GM19452 (cell line): Measurements from ENCODE around the gene ZNF516.
A peak's percentile ranks its signal among the peaks of the same experiment; 100 is the strongest.

Experiments used
- ATAC-seq: cut with Tn5 transposase; IDR thresholded peaks from one replicate; pipeline ENCODE4 v1.9.1; 2021; ENCODE audit not compliant: unreplicated experiment

The ZNF516 gene

DNA sequence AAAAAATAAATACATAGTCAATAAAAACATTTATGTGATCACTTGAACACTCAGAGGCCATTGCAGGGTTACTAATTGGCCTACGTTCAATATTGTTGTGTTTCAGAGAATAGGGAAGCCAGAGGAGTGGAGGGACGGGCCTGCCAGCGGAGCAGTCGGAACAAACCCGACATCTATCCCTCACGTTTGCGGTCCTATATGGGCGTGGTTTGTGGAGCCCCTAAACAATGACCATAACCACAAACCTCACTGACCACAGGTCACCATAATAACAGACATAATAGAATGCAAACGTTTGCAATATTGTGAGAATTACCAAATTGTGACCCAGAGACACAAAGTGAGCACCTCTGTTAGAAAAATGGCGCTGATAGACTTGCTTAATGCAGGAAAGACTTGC lies 19.5 kb upstream of the ZNF516 start:
- ATAC-seq = no peak

GRCh38 chr18:76507830-76508385 lies 12.9 kb upstream of the ZNF516 start:
- no peak for ATAC-seq

DNA sequence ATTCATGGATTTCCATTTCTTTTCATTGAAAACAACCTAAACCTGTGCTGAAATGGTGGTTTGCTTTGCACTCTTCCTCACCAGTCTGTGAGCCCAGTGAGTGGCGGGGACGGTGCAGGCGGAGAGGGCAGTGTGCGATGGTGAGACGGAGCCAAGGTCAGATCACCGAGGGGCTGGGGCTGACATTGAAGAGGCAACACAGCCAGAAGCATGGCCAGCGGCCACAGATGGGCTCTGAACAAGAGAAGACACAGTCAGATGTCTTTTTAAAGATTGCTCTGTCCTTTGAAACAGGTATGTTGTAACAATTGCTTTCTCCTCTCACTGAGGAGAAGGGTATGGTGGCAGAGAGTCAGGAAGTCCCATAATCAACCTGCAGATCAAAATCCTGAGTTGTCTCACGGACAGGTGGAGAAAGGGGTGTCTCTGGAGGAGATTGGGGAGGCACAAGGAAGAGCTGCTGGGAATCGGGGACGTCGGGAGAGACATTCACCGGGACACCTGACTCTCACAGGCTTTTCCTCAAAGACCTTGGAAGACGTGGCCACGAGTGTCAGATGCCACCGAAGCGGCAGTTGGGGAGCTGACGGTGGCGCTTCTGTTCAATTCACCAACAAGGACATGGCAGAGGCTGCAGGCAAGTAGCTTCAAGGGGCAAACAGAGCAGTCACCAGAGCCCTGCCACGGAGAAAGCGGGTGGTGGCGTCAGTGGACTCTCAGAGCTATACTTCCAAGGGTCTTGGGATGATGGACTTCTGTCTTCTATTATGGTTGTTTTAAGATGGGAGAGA lies 12.1 kb upstream of the ZNF516 start:
- no peak for ATAC-seq

DNA sequence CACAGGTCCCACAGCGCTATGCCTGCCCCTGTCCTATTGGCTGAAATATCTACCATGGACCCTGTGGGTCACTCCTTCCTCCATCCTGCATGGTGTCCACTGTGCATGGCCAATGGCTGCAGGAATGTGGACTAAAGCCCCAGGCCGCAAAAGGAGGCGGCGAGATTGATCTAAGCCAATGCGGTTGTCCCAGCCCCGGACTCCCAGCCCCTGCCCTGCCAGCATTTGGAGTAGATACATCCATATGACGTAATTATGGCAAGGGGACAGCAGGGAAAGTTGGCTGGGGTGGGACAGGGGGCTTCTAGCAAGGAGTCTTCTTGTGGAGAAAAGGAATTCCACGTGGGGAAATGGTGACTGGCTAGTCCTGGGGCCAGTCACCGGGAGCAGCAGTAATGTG lies 11.4 kb upstream of the ZNF516 start:
- no peak for ATAC-seq

DNA sequence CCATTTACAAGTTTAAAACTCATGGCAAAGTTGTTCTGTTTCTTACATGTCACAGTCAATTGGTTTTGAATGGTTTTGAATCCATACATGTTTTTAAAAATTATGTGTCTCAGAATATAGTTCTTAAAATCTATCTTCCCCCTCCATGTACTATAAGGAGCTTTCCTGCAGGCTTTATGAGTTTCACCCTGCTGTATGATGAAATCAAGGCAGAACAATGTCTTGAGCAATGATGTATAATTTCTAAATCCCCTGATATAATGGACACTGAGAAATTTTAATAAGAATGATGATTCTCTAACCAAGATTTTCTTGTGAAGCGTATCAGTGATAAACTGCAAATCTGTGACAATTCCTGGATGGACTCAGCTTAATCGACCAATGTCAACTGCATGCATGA lies 10.6 kb upstream of the ZNF516 start:
- no peak for ATAC-seq

DNA sequence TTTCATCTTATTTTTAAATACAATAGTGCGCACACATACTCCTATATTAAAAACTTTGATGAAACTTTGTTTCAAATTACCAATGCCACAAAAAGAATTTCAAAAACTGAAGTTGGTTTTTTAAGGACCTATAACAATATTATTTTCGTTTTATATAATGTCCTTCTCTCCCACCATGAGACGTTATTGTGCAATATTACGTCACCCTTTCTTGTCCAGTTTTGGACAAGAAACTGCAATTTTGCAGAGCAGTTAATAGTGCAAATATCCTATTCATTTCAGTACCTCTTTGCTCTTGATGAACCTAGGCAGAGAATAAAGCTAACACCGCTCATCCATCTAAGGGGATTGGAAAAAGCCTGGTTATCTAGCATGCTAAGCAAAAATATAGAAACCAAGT lies 9.7 kb upstream of the ZNF516 start:
- no peak for ATAC-seq

- no peak for ATAC-seq
Measured at GRCh38 chr18:76503649-76504386, 8.8 kb upstream of the ZNF516 start.

DNA sequence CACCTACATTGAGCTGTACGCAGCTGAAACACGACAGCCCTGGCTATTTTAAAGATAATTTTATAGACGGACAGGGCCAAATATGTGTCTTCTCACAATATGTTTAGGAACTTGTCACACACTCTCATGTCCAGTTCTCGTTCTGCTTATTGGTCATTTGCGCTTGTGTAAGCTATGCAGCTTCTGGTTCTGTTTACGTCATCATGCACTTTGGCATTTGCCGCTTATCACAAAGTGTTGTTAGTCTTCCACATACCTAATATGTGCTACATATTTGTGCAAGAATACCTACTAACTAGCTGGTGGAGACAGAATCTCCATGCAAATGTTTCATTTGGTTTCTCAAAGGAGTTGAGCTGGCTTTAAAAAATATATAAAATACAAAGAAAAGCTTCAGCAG lies 7.5 kb upstream of the ZNF516 start:
- no peak for ATAC-seq

DNA sequence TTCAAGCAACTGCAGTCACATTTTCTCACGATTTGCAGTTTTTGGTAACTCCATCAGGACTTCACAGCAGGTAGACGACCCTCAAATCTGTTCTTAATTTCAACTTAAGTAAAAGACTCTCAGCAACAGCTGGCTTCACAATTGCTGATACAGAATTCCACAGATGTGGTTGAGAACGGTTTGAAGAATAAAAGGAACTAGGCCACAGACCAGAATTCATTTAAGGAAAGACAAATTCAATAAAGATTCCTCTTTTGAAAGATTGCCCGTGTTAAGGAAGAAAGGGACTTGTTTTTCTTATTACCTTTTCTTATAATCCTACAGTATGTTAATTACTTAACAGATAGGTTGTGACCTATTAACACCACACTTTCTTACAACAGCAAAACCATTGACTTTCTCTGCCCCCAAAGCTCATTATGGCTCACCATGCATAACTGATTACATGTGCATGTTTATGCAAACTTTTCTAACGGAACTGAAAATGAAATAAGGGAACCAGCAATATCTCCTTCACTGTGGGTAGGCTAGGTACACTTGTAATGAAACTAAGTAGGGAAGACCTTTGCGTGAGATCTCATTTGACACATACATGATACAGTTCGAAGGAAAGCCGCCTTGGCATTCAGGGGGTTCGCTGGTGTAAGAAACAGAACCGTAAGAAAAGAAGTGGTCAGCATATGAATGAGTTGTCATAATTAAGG lies 4.7 kb upstream of the ZNF516 start:
- peak; percentile 92 for ATAC-seq

DNA sequence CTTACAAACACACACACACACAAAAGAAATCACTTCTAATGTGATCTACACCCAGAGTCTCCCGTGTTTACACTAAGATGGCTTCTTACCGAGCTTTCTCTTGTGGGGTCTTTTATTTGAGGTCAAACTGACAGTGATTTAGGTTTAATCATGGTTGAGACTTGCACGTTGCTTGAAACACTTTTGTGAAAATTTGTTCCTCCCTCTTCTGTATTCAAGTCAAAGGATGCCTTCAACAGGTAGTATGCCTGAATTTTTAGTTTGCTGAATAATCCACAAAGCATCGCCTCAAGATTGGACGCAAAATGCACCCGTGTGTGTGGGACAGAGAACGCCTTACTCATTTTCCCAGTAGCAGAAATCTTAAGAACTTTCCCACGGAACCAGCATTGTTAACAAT lies 4.0 kb upstream of the ZNF516 start:
- ATAC-seq = no peak

- no peak for ATAC-seq
Measured at GRCh38 chr18:76498064-76498463, 3.0 kb upstream of the ZNF516 start.

- ATAC-seq = no peak
Measured at GRCh38 chr18:76497021-76497420, 2.0 kb upstream of the ZNF516 start.

- no peak for ATAC-seq
Measured at GRCh38 chr18:76496194-76496890, 1.3 kb upstream of the ZNF516 start.

DNA sequence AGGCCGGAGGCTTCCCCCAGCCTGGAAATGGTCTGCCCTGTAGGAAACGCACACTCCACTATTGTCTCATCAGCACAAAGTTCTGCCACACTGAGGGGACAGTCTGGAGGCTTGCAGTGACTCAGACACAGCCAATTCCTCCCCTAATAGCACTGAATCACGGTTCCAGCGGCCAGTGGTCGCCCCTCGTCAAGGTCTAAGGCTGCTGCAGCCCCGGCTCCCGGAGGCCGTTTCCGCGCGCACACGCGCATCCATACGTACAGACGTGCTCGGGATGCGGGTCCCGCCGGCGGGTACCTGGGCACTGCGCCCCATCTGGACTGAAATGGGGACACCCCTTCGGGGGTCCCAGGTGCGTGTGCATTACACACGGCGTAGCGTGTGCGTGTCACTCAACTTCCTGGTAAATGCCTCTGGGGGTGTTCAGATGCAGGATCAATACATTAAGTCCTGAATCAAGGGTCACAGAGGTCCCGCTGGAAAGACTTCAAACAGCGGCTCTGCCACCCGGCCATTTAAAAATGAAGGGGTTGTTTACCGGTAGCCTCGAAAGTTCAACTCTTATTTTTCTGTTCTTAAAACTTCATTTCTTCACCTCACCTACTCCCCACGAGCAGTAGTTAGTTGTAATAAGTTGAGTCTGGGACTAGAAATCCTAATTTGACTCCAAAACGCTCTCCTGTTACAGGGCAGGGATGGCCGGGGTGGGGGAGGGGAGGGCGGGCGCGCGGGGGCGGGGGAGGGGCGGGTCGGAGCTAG lies 572 bp upstream of the ZNF516 start:
- no peak for ATAC-seq

DNA sequence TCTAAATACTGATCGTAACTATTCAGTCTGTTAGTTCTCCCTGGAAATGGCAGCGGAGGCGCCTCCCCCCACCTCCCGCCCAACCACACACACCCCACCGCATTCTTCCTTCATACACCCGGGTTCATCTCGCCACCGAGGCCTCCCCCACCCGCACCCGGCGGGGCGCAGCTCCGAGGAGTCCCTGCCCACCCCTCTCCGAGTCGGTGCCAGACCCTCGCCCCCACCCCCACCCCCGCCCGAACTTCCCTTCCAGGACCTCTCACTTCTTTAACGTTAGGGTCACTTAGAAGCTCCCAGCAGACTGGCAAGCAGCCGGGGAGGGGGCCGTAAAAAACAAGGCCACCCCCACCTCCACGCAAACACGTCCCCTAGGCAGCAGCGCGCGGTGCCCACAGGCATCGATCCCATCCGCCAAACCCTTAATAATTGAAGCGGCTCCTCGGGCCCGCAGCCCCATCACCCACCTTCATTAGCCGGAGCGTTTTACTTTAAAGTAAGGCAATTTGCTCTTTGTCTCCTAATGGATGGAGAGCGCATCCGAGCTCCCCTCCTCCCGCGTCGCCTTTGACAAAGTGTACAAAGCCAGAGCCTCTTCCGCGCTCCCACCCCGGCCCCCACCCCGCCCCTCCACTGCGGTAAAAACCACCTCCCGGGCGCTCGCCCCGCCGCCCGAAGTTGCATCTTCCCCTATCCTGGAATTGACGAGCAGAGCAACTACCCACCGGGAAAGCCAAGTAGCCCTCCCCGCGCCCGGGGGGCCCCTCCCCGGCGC lies 624 bp downstream of the ZNF516 start:
- no peak for ATAC-seq

DNA sequence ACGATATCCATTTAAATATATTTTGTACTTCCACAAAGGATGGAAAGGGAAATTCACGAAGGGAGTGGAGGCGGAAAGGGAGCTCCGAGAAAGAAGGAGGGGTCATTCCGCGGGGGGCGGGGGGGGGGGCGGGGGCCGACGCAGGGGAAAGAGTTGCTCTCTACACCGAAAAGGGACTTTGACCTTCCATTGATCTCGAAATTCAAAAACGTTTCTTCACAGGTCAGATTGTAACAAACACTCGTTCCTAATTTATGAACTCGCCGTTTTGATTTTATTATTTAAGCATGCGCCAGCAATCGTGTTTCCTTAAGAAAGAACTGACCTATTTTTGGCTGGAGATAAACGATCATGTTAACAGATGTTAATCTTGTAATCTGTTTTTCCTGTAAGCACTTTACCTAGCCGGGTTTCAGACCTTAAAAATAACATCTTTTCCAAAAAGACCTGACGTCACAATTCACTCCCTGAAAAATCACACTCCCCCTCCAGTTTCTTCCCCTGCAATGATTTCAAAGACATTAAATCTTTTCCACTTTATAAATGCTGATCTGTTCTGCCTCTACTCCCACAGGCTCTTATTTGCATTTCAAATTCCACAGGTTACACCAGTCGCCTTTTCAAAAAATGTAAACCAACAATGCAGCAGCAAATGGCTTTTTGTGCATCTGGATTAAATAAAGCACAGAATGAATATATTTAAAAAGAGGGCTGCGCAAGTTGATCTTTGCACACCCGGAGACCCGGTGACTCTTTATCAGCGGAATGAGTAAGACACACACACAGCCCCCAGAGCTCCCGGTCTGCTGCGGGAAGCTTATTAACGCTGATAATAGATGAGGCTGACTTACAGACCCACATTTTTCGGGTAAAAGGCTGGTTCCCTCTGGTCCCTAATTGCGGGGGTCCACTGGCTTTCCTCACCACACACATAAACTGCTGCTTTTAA lies 1.6 kb downstream of the ZNF516 start:
- peak; percentile 19 for ATAC-seq

- ATAC-seq = peak; percentile 74
Measured at GRCh38 chr18:76492669-76493212, 2.3 kb downstream of the ZNF516 start.
